HG02571 (cell line): ENCODE measurements around the gene BAZ1A.

Experiments
- ATAC-seq: cut with Tn5 transposase; IDR thresholded peaks from one replicate; pipeline ENCODE4 v1.9.1; 2021; ENCODE audit warnings: mild to moderate bottlenecking, moderate library complexity; ENCODE audit not compliant: unreplicated experiment

BAZ1A gene

DNA sequence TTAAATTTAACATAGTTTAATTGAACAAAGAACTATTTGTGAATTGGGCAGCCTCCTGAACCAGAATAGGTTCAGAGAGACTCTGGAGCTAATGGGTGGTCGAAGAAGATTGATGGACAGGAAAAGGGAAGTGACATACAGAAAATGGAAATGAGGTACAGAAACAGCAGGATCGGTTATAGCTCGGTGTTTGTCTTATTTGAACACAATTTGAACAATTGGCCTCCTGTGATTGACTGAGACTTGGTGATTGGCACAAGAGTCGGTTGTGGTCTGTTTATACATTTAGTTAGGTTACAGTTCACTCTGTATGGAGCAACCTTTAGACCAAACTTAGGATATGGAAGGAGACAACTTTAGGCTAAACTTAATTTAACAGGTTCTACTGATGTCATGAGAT lies 142.4 kb downstream of the BAZ1A start:
- ATAC-seq, result no peak

GRCh38 chr14:34723867-34724266 lies 151.3 kb downstream of the BAZ1A start:
- ATAC-seq, result no peak

GRCh38 chr14:34722723-34723545 lies 152.2 kb downstream of the BAZ1A start:
- no peak for ATAC-seq

- ATAC-seq, result no peak
Observed at GRCh38 chr14:34721129-34721528, 154.0 kb downstream of the BAZ1A start.

GRCh38 chr14:34718750-34719304 lies 156.3 kb downstream of the BAZ1A start:
- no peak for ATAC-seq

DNA sequence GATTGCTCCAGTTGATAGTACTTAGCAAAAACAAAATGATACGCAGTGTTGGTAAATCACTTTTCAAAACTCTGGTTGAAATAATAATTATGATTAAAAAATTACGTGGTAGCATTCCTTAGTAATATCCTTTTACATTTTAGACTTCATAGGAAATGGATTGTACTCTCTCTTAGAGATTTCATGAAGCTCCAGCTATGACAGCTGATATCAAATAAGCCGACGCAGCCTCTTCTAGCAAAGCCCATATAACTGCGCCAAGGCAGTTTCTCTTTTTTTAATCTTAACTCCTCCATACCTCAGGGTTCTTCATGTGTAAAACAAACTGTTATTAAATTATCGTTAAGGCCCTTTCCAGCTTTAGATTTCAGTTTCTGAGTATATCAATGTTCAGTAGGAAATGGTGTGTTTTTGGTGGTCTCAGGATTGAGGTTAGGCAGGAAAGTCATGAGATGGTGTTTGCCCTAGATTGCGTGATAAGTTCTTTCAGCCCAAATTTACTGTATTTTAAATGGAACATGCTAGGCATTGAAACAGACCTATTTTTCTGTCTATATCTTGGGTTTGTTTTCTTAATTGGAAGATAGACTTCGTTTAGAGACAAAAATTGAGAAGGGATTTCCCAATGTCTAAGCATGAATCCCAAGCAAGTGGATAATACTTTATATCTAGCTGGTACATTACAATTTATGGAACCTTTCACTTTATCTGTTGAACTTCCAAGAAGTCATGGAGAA lies 159.9 kb downstream of the BAZ1A start:
- no peak for ATAC-seq

- ATAC-seq, result peak; percentile 87
Observed at GRCh38 chr14:34714320-34715126, 160.6 kb downstream of the BAZ1A start, which contains the start of gene CFL2. CFL2 (minus strand) TSS chr14:34714593; CDS start chr14:34714540, 53 bp downstream.

DNA sequence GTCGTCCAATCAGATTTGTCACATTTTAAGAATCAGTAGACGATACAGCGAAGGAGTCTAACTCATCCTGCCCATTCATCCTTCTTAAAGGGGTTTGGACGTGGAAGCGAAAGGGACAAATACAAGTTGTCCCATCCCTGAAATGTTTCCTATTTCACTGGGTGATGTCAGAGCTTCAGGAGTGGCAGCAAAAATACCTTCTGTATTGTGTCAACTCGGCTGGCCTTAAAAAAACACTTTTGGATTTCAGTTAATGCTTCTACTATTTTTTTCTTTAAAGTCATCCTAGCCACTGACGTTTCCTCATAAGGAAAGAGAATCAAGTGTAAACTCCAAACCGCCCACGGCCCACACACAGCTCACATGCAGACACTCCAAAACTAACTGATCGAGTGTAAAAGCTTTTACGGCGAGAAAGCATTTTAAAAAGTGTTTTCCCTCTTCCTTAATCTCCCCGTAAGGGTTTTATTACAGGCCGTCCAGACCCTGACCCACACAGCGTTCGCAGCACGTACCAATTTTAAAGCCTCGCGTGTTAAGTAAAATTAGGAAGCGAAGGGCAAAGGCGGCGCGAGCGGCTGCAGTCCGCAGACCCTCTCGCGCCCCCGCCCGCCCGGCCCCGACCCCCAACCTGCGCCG lies 161.4 kb downstream of the BAZ1A start:
- ATAC-seq, result peak; percentile 15

DNA sequence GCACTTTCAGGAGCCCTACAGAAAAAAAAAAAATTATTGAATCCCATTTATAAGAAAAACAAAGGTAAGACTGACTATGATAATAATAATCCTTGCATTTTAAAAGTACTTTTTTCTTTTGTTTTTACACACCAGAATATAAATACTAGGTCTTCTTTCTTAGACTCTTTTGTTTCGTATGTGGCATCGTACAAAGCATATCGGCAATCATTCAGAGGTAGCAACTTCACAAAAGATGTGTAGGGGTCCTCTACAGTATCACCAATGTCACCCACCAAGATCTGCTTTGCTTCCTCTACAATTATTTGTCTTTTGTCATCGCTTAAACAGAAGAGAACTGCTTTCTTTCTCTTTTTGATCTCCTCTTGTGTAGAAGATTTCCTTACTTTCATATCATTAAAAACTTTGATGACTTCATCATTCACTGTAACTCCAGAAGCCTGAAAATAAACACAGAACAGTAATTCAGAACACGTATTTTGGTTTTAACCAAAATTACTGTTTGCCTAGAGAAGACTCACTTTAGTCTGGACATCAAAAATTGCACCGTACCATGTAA lies 162.0 kb downstream of the BAZ1A start:
- ATAC-seq, result no peak

- no peak for ATAC-seq
Observed at GRCh38 chr14:34711796-34712712, 163.1 kb downstream of the BAZ1A start.

DNA sequence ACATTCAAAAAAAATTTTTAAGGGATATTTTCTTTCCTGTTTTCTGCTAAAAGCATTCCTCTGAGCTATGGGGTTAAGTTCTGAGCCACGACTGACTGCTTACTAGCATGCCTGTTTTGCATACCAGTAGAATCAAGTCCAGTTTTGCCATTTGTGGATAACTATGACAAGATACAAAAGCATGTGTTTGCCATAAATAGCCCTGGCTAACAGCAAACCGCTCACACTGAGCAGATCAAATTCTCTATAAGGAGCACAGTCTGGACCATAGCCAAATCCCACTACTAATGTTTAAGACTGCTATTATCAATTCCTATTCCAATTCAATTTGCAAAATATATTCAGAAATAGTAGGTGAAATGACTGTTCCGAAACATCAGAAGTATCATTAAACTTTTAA lies 164.0 kb downstream of the BAZ1A start:
- ATAC-seq, result peak; percentile 33

GRCh38 chr14:34710744-34711143 lies 164.4 kb downstream of the BAZ1A start:
- no peak for ATAC-seq

- ATAC-seq, result no peak
Observed at GRCh38 chr14:34710006-34710405, 165.2 kb downstream of the BAZ1A start.

- ATAC-seq, result no peak
Observed at GRCh38 chr14:34707722-34708121, 167.4 kb downstream of the BAZ1A start.
